HG02970 (cell line): ENCODE results near the gene OR5D18.
"Not testable (repeated sequence)": the region's sequence is repeated elsewhere in the genome, so short reads cannot be mapped to it uniquely, and the experiment has no call there.

Experiments used
- ATAC-seq: cut with Tn5 transposase; IDR thresholded peaks from one replicate; pipeline ENCODE4 v1.9.1; 2021; ENCODE audit warnings: mild to moderate bottlenecking, moderate library complexity, moderate number of reproducible peaks; ENCODE audit not compliant: unreplicated experiment, low FRiP score

Gene OR5D18

GRCh38 chr11:55819330-55819729 lies at the start of gene OR5D18:
Gene OR5D18, plus strand, starts transcription at chr11:55819630. Its CDS starts 0 bp downstream, at chr11:55819630.
- no peak for ATAC-seq

DNA sequence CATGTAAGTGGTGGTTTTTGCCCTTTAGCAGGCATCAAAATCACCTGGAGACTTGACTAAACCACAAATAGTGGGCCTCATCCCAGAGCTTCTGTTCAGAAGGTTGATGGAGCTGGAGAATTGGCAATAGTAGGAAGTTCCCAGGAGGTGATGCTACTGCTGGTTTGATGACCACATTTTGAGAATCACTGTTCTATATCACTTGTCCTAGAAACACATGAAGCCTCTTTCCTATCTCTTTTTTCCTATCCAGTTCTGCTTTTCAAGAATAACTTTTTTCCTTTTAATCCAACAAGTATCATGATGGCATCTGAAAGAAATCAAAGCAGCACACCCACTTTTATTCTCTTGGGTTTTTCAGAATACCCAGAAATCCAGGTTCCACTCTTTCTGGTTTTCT lies 46.3 kb upstream of the OR5D18 start, which contains the start of gene OR5D13:
OR5D13 (plus strand) TSS at position 301 of the 400 bp plus-strand sequence; CDS start at position 301, 0 bp downstream.
- no peak for ATAC-seq

GRCh38 chr11:55791606-55792005 lies 27.8 kb upstream of the OR5D18 start:
- no peak for ATAC-seq

DNA sequence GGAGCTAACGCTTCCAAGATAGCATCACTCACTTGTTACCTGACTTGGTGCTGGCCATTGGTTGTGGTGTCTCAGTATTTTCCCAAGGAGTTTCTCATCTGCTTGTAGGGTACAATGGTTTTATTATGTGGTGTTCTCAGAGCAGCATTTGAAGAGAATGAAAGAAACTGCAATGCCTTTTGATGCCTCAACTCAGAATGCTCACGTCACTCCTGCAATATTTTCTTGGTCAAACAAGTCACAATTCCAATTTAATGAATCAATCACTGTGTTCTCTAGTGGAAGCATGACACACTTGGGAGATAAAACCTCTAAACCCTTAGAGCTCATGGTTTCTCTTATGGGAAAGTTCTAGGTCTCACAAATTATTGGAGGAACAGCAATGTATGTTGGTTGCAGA lies 26.1 kb upstream of the OR5D18 start:
- no peak for ATAC-seq

DNA sequence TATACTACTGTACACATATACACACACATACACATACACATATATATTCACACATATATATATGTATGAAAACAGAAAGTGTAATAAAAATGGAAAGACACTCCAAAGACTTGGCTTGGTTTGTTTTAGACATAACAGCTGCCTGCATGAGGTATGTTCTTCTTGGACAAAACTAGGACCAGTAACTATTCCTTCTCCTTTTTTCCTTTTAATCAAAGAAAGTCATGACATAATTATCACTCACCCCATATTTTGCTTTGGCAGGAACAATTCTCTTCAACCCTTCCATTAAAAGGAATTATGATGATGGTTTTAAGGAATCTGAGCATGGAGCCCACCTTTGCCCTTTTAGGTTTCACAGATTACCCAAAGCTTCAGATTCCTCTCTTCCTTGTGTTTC lies 24.2 kb upstream of the OR5D18 start, which contains the start of gene OR5D14:
OR5D14 (plus strand) TSS at position 301 of the 400 bp plus-strand sequence; CDS start at position 301, 0 bp downstream.
- ATAC-seq, result no peak

- no peak for ATAC-seq
These were observed 13.2 kb upstream of the OR5D18 start for GRCh38 chr11:55806248-55806647.

DNA sequence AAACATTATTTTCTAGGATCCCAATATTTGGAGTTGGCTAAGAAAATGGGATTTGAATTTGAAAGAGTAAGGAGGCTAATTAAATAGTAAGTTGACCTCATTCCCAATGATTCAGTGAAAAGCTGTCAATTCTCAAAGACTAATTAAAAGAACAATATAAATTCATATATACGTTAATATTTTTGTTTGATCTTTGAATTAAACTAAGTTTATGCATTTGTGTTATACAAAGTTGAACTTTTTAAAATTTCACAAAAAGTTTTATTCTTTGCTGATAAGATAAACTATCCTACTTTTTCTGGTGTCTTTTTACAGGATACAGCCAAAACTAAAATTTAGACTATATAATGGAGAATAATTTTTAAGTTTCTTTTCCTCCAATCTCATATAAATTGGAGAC lies 8.4 kb upstream of the OR5D18 start, which contains the start of gene OR5L1:
OR5L1 (plus strand) TSS at position 301 of the 400 bp plus-strand sequence. CDS start 100 bp downstream, outside the sequence.
- ATAC-seq, result no peak

DNA sequence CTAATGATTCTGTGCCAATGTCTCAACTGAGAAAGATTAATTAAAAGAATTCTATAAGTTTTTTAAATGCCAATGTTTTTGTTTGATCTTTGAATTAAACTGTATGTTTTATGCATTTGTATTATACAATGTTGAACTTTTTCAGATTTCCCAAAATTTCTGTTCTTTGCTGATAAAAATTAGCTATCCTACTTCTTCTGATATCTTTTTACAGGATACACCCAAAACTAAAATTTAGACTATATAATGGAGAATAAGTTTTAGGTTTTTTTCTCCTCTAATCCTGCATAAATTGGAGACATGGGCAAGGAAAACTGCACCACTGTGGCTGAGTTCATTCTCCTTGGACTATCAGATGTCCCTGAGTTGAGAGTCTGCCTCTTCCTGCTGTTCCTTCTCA lies 7.5 kb downstream of the OR5D18 start, which contains the start of gene OR5L2:
OR5L2 (plus strand) TSS at position 301 of the 400 bp plus-strand sequence; CDS start at position 301, 0 bp downstream.
- ATAC-seq, result no peak

DNA sequence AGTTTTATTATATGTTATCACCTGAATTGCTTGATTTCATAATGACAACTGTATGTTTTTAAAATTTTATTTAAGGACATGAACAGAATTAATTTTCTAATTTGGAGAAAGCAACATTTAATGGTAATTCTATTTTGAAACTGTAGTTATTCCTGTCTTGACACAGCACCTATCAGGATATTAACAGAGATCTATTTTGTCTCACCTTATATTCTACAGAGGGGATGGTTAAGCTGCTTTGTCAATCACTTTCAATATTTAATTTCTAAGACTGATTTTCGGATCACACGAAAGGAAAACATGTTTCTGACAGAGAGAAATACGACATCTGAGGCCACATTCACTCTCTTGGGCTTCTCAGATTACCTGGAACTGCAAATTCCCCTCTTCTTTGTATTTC lies 19.0 kb downstream of the OR5D18 start, which contains the start of gene OR5D16:
OR5D16 (plus strand) TSS at position 301 of the 400 bp plus-strand sequence; CDS start at position 301, 0 bp downstream.
- ATAC-seq, result no peak

GRCh38 chr11:55847453-55847852 lies 28.0 kb downstream of the OR5D18 start:
- no peak for ATAC-seq

DNA sequence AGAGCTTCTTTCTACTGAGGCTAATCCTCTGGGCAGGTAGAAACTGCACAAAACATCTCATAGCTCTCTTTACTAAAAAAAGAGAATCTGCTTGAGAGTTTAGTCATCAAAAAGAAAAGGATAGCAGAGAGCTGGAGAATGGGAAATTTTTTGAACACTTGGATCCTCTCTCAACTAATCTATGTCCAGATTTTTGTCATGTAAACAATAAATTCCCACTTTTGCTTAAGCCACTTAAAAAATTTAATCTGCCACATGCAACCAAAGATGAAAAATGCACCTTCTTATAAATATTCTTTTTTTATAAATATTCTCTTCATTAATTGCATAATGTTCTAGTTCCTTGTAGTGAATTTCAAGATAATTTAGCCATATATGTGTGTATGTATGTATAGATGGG lies 29.6 kb downstream of the OR5D18 start:
- no peak for ATAC-seq

DNA sequence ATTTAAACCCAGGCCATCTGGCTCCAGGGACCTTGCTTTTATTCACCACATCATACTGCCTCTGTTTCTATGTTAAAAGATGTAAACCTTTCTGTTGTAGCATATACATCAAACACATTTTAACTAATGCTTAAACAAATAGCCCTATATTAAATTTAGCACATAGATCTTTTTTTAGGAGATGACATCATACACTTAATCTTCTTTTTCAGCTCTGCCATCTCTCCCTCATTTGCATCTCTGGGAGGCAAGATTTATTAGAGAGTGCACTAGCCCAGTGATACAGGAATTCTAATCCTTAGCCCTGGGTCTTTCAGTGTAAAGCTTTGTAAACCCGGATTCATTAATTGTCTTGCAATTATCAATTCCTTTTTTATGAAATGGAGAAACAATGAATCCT lies 32.7 kb downstream of the OR5D18 start:
- ATAC-seq, result no peak

GRCh38 chr11:55854704-55855103 lies 35.3 kb downstream of the OR5D18 start:
- no peak for ATAC-seq

DNA sequence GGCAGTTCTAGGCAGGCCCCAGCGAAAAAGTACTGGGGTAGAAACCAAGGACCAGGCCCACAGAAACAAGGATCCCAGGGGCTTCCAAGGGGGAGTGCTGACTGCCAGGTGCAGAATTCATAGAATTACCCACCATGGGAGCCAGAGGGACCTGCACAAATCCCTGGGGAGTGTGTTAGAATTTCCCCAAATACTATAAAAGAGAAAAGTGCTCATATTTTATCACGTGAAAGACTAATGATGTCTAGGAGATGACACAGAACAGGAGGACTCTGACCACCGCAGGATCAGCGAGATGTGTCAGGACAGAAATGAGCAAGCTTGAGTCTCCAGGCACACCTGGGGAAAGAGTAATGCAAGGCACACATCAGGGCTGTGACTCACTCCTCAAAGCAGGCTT lies 47.9 kb downstream of the OR5D18 start:
- not testable (repeated sequence) for ATAC-seq
